ENCODE results near the gene TMEM203. TPM values are rescaled to one million over a fixed set of nuclear protein-coding genes. Genes with fewer than 3 reads are reported as not detected.

Gene TMEM203
- total and polyA plus RNA-seq, 2 of the 4 experiments (the other 2 are of a cell fraction): 18.8 to 40.6 TPM

DNA sequence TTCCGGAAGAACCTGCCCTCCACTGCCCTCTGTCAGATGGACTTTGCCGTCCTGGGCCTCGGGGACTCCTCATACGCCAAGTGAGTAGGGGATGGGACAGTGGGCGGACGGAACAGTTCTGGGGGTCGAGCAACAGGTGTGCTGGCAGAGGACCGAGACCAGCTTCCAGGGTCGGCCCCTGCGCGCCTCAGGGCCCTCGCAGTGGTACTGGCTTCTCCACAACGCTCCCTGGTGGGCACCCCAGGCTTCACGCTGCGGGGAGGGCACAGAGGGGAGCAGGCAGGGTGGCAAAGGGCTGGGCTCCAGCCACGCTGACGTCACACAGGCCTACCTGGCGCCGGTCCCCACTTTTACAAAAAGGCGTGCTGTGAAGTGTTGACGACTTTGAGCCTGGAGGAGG lies 7.1 kb upstream of the TMEM203 start:
- in situ Hi-C loops (cut with MboI; ENCODE audit: low sequenced_read_pairs): no loop called here

More for the DNA sequence above, 7.1 kb upstream of the TMEM203 start:
- no peak overlapping the region for H2AK9ac ChIP-seq (replicated peaks; ENCODE audit: low read depth, low read length, poor library complexity)
- H3K36me3 ChIP-seq (ENCODE audit: control insufficient read depth, insufficient read depth, low read length): peaks cover 22% of the 10 kb centered on the region
- H2BK20ac ChIP-seq (ENCODE audit: low read depth, low read length): no peak overlapping the region
- no peak overlapping the region for H3K18ac ChIP-seq (ENCODE audit: low read depth, low read length)
- ATAC-seq (ENCODE audit: low read depth): no peak
- H4K20me1 ChIP-seq (ENCODE audit: insufficient read depth, low read length): no peaks in the 10 kb centered on the region
- no peak overlapping the region for H2BK15ac ChIP-seq (ENCODE audit: low read depth, low read length)
- H4K5ac ChIP-seq (ENCODE audit: low read depth, low read length): no peak overlapping the region
- H4K8ac ChIP-seq (ENCODE audit: low read depth in 2 of 2, low read length in 2 of 2): no peak overlapping the region
- H3K9ac ChIP-seq (ENCODE audit: low read depth, low read length): no peak overlapping the region
- H2AK5ac ChIP-seq (ENCODE audit: low read depth, low read length): no peak overlapping the region
- TF ChIP-seq CHD1 (IDR thresholded peaks at IDR 0.05; ENCODE audit: low read depth, low read length): no peak
- TF ChIP-seq MXI1 (IDR thresholded peaks at IDR 0.05; ENCODE audit: borderline replicate concordance, low read depth, low read length): no peak
- TF ChIP-seq FOS (IDR thresholded peaks at IDR 0.05; ENCODE audit: low read depth, low read length): no peak
- no peak for TF ChIP-seq RFX5 (IDR thresholded peaks at IDR 0.05; ENCODE audit: low read depth, low read length)
- no peak for TF ChIP-seq NFE2L2 (IDR thresholded peaks at IDR 0.05; ENCODE audit: low read depth, low read length)
- no peak for TF ChIP-seq MAFK (IDR thresholded peaks at IDR 0.05; ENCODE audit: low read depth, low read length)
- no peak for TF ChIP-seq MAZ (IDR thresholded peaks at IDR 0.05; ENCODE audit: borderline replicate concordance, low read depth, low read length)
- TF ChIP-seq, protein P1, sequence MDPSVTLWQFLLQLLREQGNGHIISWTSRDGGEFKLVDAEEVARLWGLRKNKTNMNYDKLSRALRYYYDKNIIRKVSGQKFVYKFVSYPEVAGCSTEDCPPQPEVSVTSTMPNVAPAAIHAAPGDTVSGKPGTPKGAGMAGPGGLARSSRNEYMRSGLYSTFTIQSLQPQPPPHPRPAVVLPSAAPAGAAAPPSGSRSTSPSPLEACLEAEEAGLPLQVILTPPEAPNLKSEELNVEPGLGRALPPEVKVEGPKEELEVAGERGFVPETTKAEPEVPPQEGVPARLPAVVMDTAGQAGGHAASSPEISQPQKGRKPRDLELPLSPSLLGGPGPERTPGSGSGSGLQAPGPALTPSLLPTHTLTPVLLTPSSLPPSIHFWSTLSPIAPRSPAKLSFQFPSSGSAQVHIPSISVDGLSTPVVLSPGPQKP (IDR thresholded peaks at IDR 0.05; ENCODE audit: borderline replicate concordance, low read depth, low read length): no peak
- TF ChIP-seq, protein P2, sequence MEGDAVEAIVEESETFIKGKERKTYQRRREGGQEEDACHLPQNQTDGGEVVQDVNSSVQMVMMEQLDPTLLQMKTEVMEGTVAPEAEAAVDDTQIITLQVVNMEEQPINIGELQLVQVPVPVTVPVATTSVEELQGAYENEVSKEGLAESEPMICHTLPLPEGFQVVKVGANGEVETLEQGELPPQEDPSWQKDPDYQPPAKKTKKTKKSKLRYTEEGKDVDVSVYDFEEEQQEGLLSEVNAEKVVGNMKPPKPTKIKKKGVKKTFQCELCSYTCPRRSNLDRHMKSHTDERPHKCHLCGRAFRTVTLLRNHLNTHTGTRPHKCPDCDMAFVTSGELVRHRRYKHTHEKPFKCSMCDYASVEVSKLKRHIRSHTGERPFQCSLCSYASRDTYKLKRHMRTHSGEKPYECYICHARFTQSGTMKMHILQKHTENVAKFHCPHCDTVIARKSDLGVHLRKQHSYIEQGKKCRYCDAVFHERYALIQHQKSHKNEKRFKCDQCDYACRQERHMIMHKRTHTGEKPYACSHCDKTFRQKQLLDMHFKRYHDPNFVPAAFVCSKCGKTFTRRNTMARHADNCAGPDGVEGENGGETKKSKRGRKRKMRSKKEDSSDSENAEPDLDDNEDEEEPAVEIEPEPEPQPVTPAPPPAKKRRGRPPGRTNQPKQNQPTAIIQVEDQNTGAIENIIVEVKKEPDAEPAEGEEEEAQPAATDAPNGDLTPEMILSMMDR (conservative IDR thresholded peaks at IDR 0.05; ENCODE audit: low read depth, low read length): no peak
- no peak for TF ChIP-seq RCOR1 (IDR thresholded peaks at IDR 0.05; ENCODE audit: insufficient replicate concordance, low read length)
- TF ChIP-seq, protein P3, sequence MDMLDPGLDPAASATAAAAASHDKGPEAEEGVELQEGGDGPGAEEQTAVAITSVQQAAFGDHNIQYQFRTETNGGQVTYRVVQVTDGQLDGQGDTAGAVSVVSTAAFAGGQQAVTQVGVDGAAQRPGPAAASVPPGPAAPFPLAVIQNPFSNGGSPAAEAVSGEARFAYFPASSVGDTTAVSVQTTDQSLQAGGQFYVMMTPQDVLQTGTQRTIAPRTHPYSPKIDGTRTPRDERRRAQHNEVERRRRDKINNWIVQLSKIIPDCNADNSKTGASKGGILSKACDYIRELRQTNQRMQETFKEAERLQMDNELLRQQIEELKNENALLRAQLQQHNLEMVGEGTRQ (IDR thresholded peaks at IDR 0.05; ENCODE audit: low read depth, low read length): no peak
- no peak for TF ChIP-seq POLR2A (IDR thresholded peaks at IDR 0.05; ENCODE audit: low read depth, low read length)
- TF ChIP-seq CEBPB (IDR thresholded peaks at IDR 0.05; ENCODE audit: low read depth, low read length): no peak
- no peak for TF ChIP-seq RAD21 (IDR thresholded peaks at IDR 0.05; ENCODE audit: low read length)
- no peak for TF ChIP-seq SMC3 (IDR thresholded peaks at IDR 0.05; ENCODE audit: low read depth, low read length)
- no peak for TF ChIP-seq BHLHE40 (IDR thresholded peaks at IDR 0.05; ENCODE audit: low read depth, low read length)
- H3K56ac ChIP-seq (ENCODE audit: extremely low read depth, insufficient read depth, low read length): no peak overlapping the region
- no peaks in the 10 kb centered on the region for H3K27me3 ChIP-seq (ENCODE audit: control insufficient read depth, insufficient read depth, low read length)
- H3K9me1 ChIP-seq (ENCODE audit: insufficient read depth, low read length): no peaks in the 10 kb centered on the region
- no peak overlapping the region for H3K4me2 ChIP-seq (ENCODE audit: low read depth, low read length)
- DNase-seq: no peak
- no peak overlapping the region for H2BK5ac ChIP-seq (ENCODE audit: low read depth, low read length, poor library complexity, severe bottlenecking)
- 90% methylated on average over 15 of the region's 21 CpGs; no CpG with 5 or more reads in 1 of the 2 experiments for WGBS, 2 experiments (ENCODE audit: extremely low coverage in 2 of 2, insufficient read length in 1 of 2)
- ChIA-PET CTCF (no interaction called here), POLR2A (ENCODE audit: unreplicated experiment) (no interaction called here)
- no peaks in the 10 kb centered on the region for H3K4me1 ChIP-seq (ENCODE audit: control insufficient read depth, insufficient read depth, low read length)
- intact Hi-C loops (cut with micrococcal nuclease): no loop called here
- no peaks in the 10 kb centered on the region for H3K9me3 ChIP-seq (ENCODE audit: control insufficient read depth, insufficient read depth, low read length)
- H3K4me3 ChIP-seq (ENCODE audit: insufficient read depth, low read depth, low read length): no peak overlapping the region
- dilution Hi-C loops (cut with HindIII; ENCODE audit: low sequenced_read_pairs, unreplicated experiment): no loop called here
- no peak overlapping the region for H2BK120ac ChIP-seq (ENCODE audit: low read depth, low read length)
- H3K14ac ChIP-seq (replicated peaks; ENCODE audit: low read depth, low read length): no peak overlapping the region
- H3K23ac ChIP-seq (ENCODE audit: low read depth, low read length): no peak overlapping the region
- H3K27ac ChIP-seq (ENCODE audit: insufficient read depth, low read length): no peak overlapping the region
- H4K91ac ChIP-seq (ENCODE audit: insufficient read depth, low read depth, low read length): no peak overlapping the region
- BruUV-seq (replicated peaks): no TSS peak
- no peak overlapping the region for H2AFZ ChIP-seq (replicated peaks; ENCODE audit: low read length, poor library complexity)
- peaks cover 4 to 5% of the 10 kb centered on the region in 2 experiments for H3K79me1 ChIP-seq (ENCODE audit: low read depth in 1 of 2, low read length in 2 of 2)
- H3K4ac ChIP-seq (ENCODE audit: low read depth, low read length): no peak overlapping the region

Measured in IMR-90 (cell line).